B cell (primary cell): ENCODE results near the gene IFT43. TPM values are rescaled to one million over a fixed set of nuclear protein-coding genes. Genes with fewer than 3 reads are reported as not detected.

ENCODE experiments used
- ATAC-seq: fragments of 200-7000 bp; cut with Tn5 transposase; one replicate; pipeline ENCODE4 v1.10.0; 2021; ENCODE audit warnings: low read depth, mild to moderate bottlenecking, moderate number of reproducible peaks, moderate library complexity
- CTCF ChIA-PET: fragments of 350-600 bp; sonication (Branson Sonifier 250); formaldehyde crosslinking; loops from one replicate; lab custom pipeline; 2021; ENCODE audit warnings: antibody characterized with exemption, inconsistent platforms; lab: Charles Lee
- POLR2A ChIA-PET: fragments of 350-600 bp; sonication (Branson Sonifier 250); formaldehyde crosslinking; loops from one replicate; lab custom pipeline; 2021; ENCODE audit warnings: antibody characterized with exemption; lab: Charles Lee
- DNase-seq: peaks from one replicate; pipeline ENCODE4 v3.0.0; 2013
- H2AFZ ChIP-seq: 2 replicates; pipeline ENCODE4 v1.6.1; 2012; ENCODE audit warnings: mild to moderate bottlenecking, low read depth, low read length; ENCODE audit not compliant: insufficient read depth, poor library complexity, severe bottlenecking
- H3K27ac ChIP-seq, 2 donors: 1 replicate in 1 of 2; 2 replicates in 1 of 2; pipeline ENCODE4 v1.5.1; 2012 to 2013; ENCODE audit warnings: low read length in 2 of 2, mild to moderate bottlenecking in 2 of 2, moderate library complexity in 1 of 2
- H3K27me3 ChIP-seq, 4 experiments: fragments of 200-600 bp in 1 of 4; sonication (generic) in 1 of 4; replicated peaks in 1 of 4; 1 replicate in 2 of 4; 2 replicates in 2 of 4; pipeline versions ENCODE4 v1.6.1 to v1.7.0; 2013 to 2016; ENCODE audit warnings: low read length in 3 of 4, mild to moderate bottlenecking in 2 of 4, mixed read lengths in 1 of 4, moderate library complexity in 1 of 4; ENCODE audit not compliant: insufficient read depth in 4 of 4, control insufficient read depth in 3 of 4; ENCODE audit errors: control extremely low read depth in 1 of 4
- H3K36me3 ChIP-seq, 2 experiments: replicated peaks in 1 of 2; 1 replicate in 1 of 2; 2 replicates in 1 of 2; pipeline versions ENCODE4 v1.6.1 to v1.7.1; 2013; ENCODE audit warnings: low read length in 1 of 2; ENCODE audit not compliant: insufficient read depth in 2 of 2, control insufficient read depth in 1 of 2; ENCODE audit errors: control extremely low read depth in 1 of 2, extremely low read depth in 1 of 2
- H3K4me1 ChIP-seq, 2 donors: fragments of 200-600 bp in 1 of 2; sonication (generic) in 1 of 2; 1 replicate in 1 of 2; 2 replicates in 1 of 2; pipeline versions ENCODE4 v1.5.1 to v1.6.1; 2013 to 2017; ENCODE audit warnings: low read length in 2 of 2; ENCODE audit not compliant: control insufficient read depth in 2 of 2, insufficient read depth in 2 of 2
- H3K4me2 ChIP-seq: replicated peaks from 2 replicates; pipeline ENCODE3; 2012; ENCODE audit warnings: mild to moderate bottlenecking, low read depth, low read length; ENCODE audit not compliant: poor library complexity, severe bottlenecking
- H3K4me3 ChIP-seq, 5 experiments: fragments of 200-600 bp in 1 of 5; sonication (generic) in 1 of 5; 1 replicate in 3 of 5; 2 replicates in 2 of 5; pipeline versions ENCODE4 v1.5.1 to v1.7.0; 2011 to 2016; ENCODE audit warnings: low read length in 4 of 5, mild to moderate bottlenecking in 4 of 5, low read depth in 2 of 5, control low read depth in 1 of 5, moderate library complexity in 1 of 5; ENCODE audit not compliant: insufficient read depth in 1 of 5; ENCODE audit errors: control extremely low read depth in 1 of 5, extremely low read depth in 1 of 5
- H3K79me2 ChIP-seq: fragments of 200-600 bp; sonication (generic); one replicate; pipeline ENCODE4 v1.6.0; 2016; ENCODE audit warnings: low read length; ENCODE audit not compliant: control insufficient read depth, insufficient read depth
- H3K9ac ChIP-seq: fragments of 200-600 bp; sonication (generic); 2 replicates; pipeline ENCODE4 v1.6.1; 2017; ENCODE audit warnings: mild to moderate bottlenecking, low read length, moderate library complexity
- H3K9me3 ChIP-seq, 3 donors: one replicate each; pipeline versions ENCODE4 v1.6.1 to v1.7.1; 2013; ENCODE audit warnings: low read length in 2 of 3; ENCODE audit not compliant: control insufficient read depth in 2 of 3, insufficient read depth in 1 of 3; ENCODE audit errors: control extremely low read depth in 1 of 3
- H4K20me1 ChIP-seq: 2 replicates; pipeline ENCODE4 v1.6.0; 2012; ENCODE audit warnings: mild to moderate bottlenecking, low read length; ENCODE audit not compliant: insufficient read depth, control insufficient read depth, poor library complexity, severe bottlenecking
- H3K27ac Mint-ChIP-seq: one replicate; pipeline ENCODE4 v1.8.0; 2021; ENCODE audit warnings: mixed read lengths
- H3K27me3 Mint-ChIP-seq: one replicate; pipeline ENCODE4 v1.8.0; 2021; ENCODE audit warnings: mixed read lengths
- H3K4me1 Mint-ChIP-seq: one replicate; pipeline ENCODE4 v1.8.0; 2021; ENCODE audit warnings: mixed read lengths
- H3K4me3 Mint-ChIP-seq: one replicate; pipeline ENCODE4 v1.8.0; 2021; ENCODE audit warnings: mixed read lengths
- H3K9me3 Mint-ChIP-seq: one replicate; pipeline ENCODE4 v1.8.0; 2022; ENCODE audit warnings: mixed read lengths; ENCODE audit not compliant: insufficient read depth
- CTCF ChIP-seq: fragments of 200-600 bp; IDR thresholded peaks from one replicate; pipeline ENCODE4 v1.8.0; 2022; ENCODE audit warnings: antibody characterized with exemption, mild to moderate bottlenecking
- EZH2 ChIP-seq: IDR thresholded peaks from 2 replicates; pipeline ENCODE4 v1.6.1; 2012; ENCODE audit warnings: borderline replicate concordance, low read depth, mild to moderate bottlenecking, moderate library complexity, low read length; ENCODE audit not compliant: insufficient read depth, poor library complexity, severe bottlenecking
- WGBS: methylation state at CpG from one replicate; pipeline ENCODE4 v1.1.5; 2013; ENCODE audit warnings: missing lambda C conversion rate; ENCODE audit not compliant: insufficient coverage; 5-methylcytosine and 5-hydroxymethylcytosine counted together
- intact Hi-C: fragments of 100-400 bp; cut with micrococcal nuclease; formaldehyde crosslinking; loops from one replicate; pipeline ENCODE4 v1.10.0; 2022
- polyA plus RNA-seq: library from polyadenylated mRNA; depleted of rRNA; stranded (reverse); fragments of >200 nt; gene quantifications from 2 replicates; pipeline ENCODE4 v1.2.3, GENCODE V29; 2012
- total RNA-seq, 2 donors: library from RNA; stranded (reverse); fragments of 120-200 nt in 1 of 2; gene quantifications; 1 replicate in 1 of 2; 2 replicates in 1 of 2; pipeline versions ENCODE4 v1.2.3 to v1.2.4, GENCODE V29; 2013 to 2022

Gene IFT43
- total and polyA plus RNA-seq, 2 donors (not counting 1 experiment from before 2014, with no cell fraction given), result 14.7 to 21.5 TPM

- no peaks in the 10 kb centered on the region for H3K27me3 Mint-ChIP-seq
- Histone ChIP-seq H3K36me3 (no peaks in the 10 kb centered on the region), H3K27me3 (no peaks in the 10 kb centered on the region), H3K4me3 (no peak overlapping the region), H2AFZ (no peak overlapping the region), H3K79me2 (no peaks in the 10 kb centered on the region), H3K9me3 (peaks cover 0 to 3% (median 1%) of the 10 kb centered on the region in 3 donors), H3K4me2 (no peak overlapping the region), H4K20me1 (no peaks in the 10 kb centered on the region), H3K9ac (no peak overlapping the region), H3K4me1 (no peaks in the 10 kb centered on the region), H3K27ac (no peak overlapping the region)
- H3K27ac Mint-ChIP-seq, result no peak overlapping the region
- POLR2A ChIA-PET, result no interaction called here
- CTCF ChIA-PET, result no interaction called here
- H3K4me3 Mint-ChIP-seq, result no peak overlapping the region
- no peaks in the 10 kb centered on the region for H3K4me1 Mint-ChIP-seq
- no peak for TF ChIP-seq CTCF
- TF ChIP-seq EZH2, result no peak
- no peak for ATAC-seq
- no peak for DNase-seq
- intact Hi-C loops, result no loop called here
- WGBS, result 100% methylated on average over 1 of the region's 3 CpGs
- H3K9me3 Mint-ChIP-seq, result peaks cover 3% of the 10 kb centered on the region
Measured at GRCh38 chr14:75952489-75952888, 33.1 kb upstream of the IFT43 start.

GRCh38 chr14:75959031-75959430, 26.5 kb upstream of the IFT43 start:
- Histone ChIP-seq H3K9me3 (no peaks in the 10 kb centered on the region), H3K27ac (peak overlapping the region in 1 of 2 donors; percentile 90), H3K4me1 (peaks cover 33 to 36% of the 10 kb centered on the region in 2 donors), H3K9ac (no peak overlapping the region), H4K20me1 (no peaks in the 10 kb centered on the region), H3K79me2 (no peaks in the 10 kb centered on the region), H3K4me3 (no peak overlapping the region), H2AFZ (no peak overlapping the region), H3K4me2 (peak overlapping the region; percentile 68), H3K27me3 (no peaks in the 10 kb centered on the region), H3K36me3 (no peaks in the 10 kb centered on the region)
- H3K27ac Mint-ChIP-seq, result peak overlapping the region; percentile 66
- DNase-seq (no peak), ATAC-seq (no peak)
- intact Hi-C loops, result no loop called here
- H3K4me1 Mint-ChIP-seq, result peaks cover 51% of the 10 kb centered on the region
- peak overlapping the region; percentile 42 for H3K4me3 Mint-ChIP-seq
- ChIA-PET CTCF (interaction anchor here (1.1 to 4.0 kb wide), 4 partner anchors 19 to 250 kb away, joined by 3 to 27 read pairs (median 10); partner anchors contain the start of gene TGFB3), POLR2A (interaction anchor here (0.7 kb wide), 1 partner anchor 22 kb away, joined by 4 read pairs; no protein-coding TSS in a partner anchor)
- TF ChIP-seq EZH2 (no peak), CTCF (no peak)
- H3K27me3 Mint-ChIP-seq, result no peaks in the 10 kb centered on the region
- WGBS, result 94% methylated on average over 5 of the region's 9 CpGs
- no peaks in the 10 kb centered on the region for H3K9me3 Mint-ChIP-seq
